K562 (cell line): Measurements from ENCODE around the gene RNU6-1. TPM values are rescaled to one million over a fixed set of nuclear protein-coding genes. Genes with fewer than 3 reads are reported as not detected.
A peak's percentile ranks its signal among the peaks of the same experiment; 100 is the strongest.

Experiments used
- AFF4 ChIP-seq: sonication (generic); formaldehyde crosslinking; IDR thresholded peaks from 2 replicates; pipeline ENCODE4 v1.8.0; 2023; ENCODE audit warnings: mild to moderate bottlenecking, missing genetic modification reagents
- CBX1 ChIP-seq: sonication (generic); IDR thresholded peaks from 2 replicates; pipeline ENCODE4 v1.6.1; 2016; ENCODE audit warnings: antibody characterized with exemption, low read depth, mild to moderate bottlenecking
- CXXC5 ChIP-seq: fragments of 250-450 bp; sonication (Bioruptor Pico); IDR thresholded peaks from 2 replicates; pipeline ENCODE4 v1.8.0; 2022; ENCODE audit warnings: inconsistent platforms, mild to moderate bottlenecking, moderate library complexity
- GATAD2A ChIP-seq: fragments of 450-650 bp; IDR thresholded peaks from 2 replicates; pipeline ENCODE4 v1.6.1; 2017
- HES1 ChIP-seq: fragments of 450-650 bp; IDR thresholded peaks from 2 replicates; pipeline ENCODE4 v1.6.1; 2016; ENCODE audit warnings: low read depth, mild to moderate bottlenecking, moderate library complexity
- HNRNPL ChIP-seq: fragments of 200-400 bp; formaldehyde crosslinking; IDR thresholded peaks from 2 replicates; pipeline ENCODE4 v1.6.1; 2017; ENCODE audit warnings: low read depth, mild to moderate bottlenecking, low read length
- HOXB6 ChIP-seq: fragments of 250-450 bp; sonication (Bioruptor Pico); IDR thresholded peaks from 2 replicates; pipeline ENCODE4 v1.5.1; 2022; ENCODE audit warnings: mild to moderate bottlenecking, borderline replicate concordance
- KAT8 ChIP-seq: fragments of 450-650 bp; IDR thresholded peaks from 2 replicates; pipeline ENCODE4 v1.6.1; 2016; ENCODE audit warnings: low read depth, mild to moderate bottlenecking
- KLF13 ChIP-seq: fragments of 450-650 bp; IDR thresholded peaks from 2 replicates; pipeline ENCODE4 v1.6.1; 2016; ENCODE audit warnings: missing genetic modification characterization, low read depth, mild to moderate bottlenecking, missing compliant biosample characterization, moderate library complexity, borderline replicate concordance
- MBD1 ChIP-seq: fragments of 250-450 bp; sonication (Bioruptor Pico); IDR thresholded peaks from 2 replicates; pipeline ENCODE4 v1.8.0; 2022; ENCODE audit warnings: inconsistent platforms
- NUFIP1 ChIP-seq: fragments of 450-650 bp; IDR thresholded peaks from 2 replicates; pipeline ENCODE4 v1.6.1; 2018; ENCODE audit not compliant: partially characterized antibody
- RERE ChIP-seq: sonication (generic); formaldehyde crosslinking; IDR thresholded peaks from 2 replicates; pipeline ENCODE4 v1.8.0; 2023; ENCODE audit warnings: missing genetic modification reagents, mild to moderate bottlenecking, borderline replicate concordance
- TBP ChIP-seq: optimal IDR thresholded peaks from 2 replicates; pipeline ENCODE3; 2011; ENCODE audit warnings: low read depth, low read length, improper control_type of control experiment
- ZBTB8A ChIP-seq: fragments of 450-650 bp; IDR thresholded peaks from 2 replicates; pipeline ENCODE4 v1.6.1; 2018; ENCODE audit warnings: mild to moderate bottlenecking, moderate library complexity; ENCODE audit not compliant: partially characterized antibody
- ZNF253 ChIP-seq: fragments of 250-450 bp; sonication (Bioruptor Pico); conservative IDR thresholded peaks from 2 replicates; pipeline ENCODE4 v1.6.1; 2021; ENCODE audit warnings: mild to moderate bottlenecking
- ZNF584 ChIP-seq: fragments of 200-800 bp; sonication (Bioruptor generic); IDR thresholded peaks from 2 replicates; pipeline ENCODE4 v1.6.1; 2016; ENCODE audit warnings: low read depth, mild to moderate bottlenecking, missing genetic modification characterization, missing compliant biosample characterization
- ZSCAN32 ChIP-seq: fragments of 450-650 bp; formaldehyde crosslinking; IDR thresholded peaks from 2 replicates; pipeline ENCODE4 v1.4.0; 2020; ENCODE audit warnings: mild to moderate bottlenecking, moderate library complexity
- ZZZ3 ChIP-seq: fragments of 450-650 bp; IDR thresholded peaks from 2 replicates; pipeline ENCODE4 v1.6.1; 2016; ENCODE audit warnings: antibody characterized with exemption, mild to moderate bottlenecking, moderate library complexity
- polyA plus RNA-seq, 8 experiments: library from polyadenylated mRNA; depleted of rRNA in 4 of 8; stranded (reverse) in 5 of 8; unstranded in 3 of 8; fragments of >200 nt; fragmentation: Nextera tagmentation in 2 of 8; fragmentation: Illumina TruSeq in 1 of 8; extraction: Ambion mirVana in 2 of 8; extraction: Trizol in 1 of 8; gene quantifications; 2 replicates each; pipeline versions ENCODE4 v1.2.1 to v1.2.3, GENCODE V29; 2011 to 2014; ENCODE audit warnings: inconsistent platforms in 1 of 8, missing spikeins in 1 of 8
- total RNA-seq, 7 experiments: library from RNA; depleted of rRNA in 6 of 7; stranded (reverse); fragments of >200 nt in 6 of 7; fragmentation: Illumina TruSeq in 2 of 7; extraction: Trizol in 2 of 7; gene quantifications; 2 replicates each; pipeline versions ENCODE4 v1.2.1 to v1.2.3, GENCODE V29; 2011 to 2021; ENCODE audit warnings: low replicate concordance in 1 of 7

RNU6-1 gene
- total and polyA plus RNA-seq, 9 of the 15 experiments (the other 6 are each of a cell fraction or from before 2014, with no cell fraction given) = not detected

GRCh38 chr15:67863442-67863987, 23.7 kb upstream of the RNU6-1 start (continued):
- TF ChIP-seq HOXB6 (CRISPR knock-in tag) (no peak), CXXC5 (CRISPR knock-in tag) (peak; percentile 94), AFF4 (CRISPR knock-in tag) (no peak), ZNF253 (CRISPR knock-in tag) (no peak), CBX1 (peak; percentile 83), HES1 (no peak), NUFIP1 (no peak), KLF13 (tag) (no peak), ZSCAN32 (CRISPR knock-in tag) (no peak), GATAD2A (peak; percentile 35; the same call in 1 of the 2 replicates), ZBTB8A (no peak), MBD1 (CRISPR knock-in tag) (no peak), TBP (peak; percentile 71), ZNF584 (no peak), RERE (CRISPR knock-in tag) (no peak), HNRNPL (no peak), KAT8 (no peak), ZZZ3 (no peak)
